Activated CD4-positive, alpha-beta T cell treated with anti-CD3 and anti-CD28 coated beads, Interleukin-2, amount 10 ng/mL, durations not matched to agents 24 days and 14 days (primary cell): ENCODE data around the gene CRLF1. TPM values are rescaled to one million over a fixed set of nuclear protein-coding genes. Genes with fewer than 3 reads are reported as not detected.

Source experiments
- DNase-seq: peaks from one replicate; pipeline ENCODE4 v3.0.0; 2022
- H3K27ac Mint-ChIP-seq: one replicate; pipeline ENCODE4 v1.8.0; 2022; ENCODE audit warnings: mild to moderate bottlenecking, mixed read lengths
- H3K27me3 Mint-ChIP-seq: one replicate; pipeline ENCODE4 v1.8.0; 2022; ENCODE audit warnings: mixed read lengths
- H3K36me3 Mint-ChIP-seq: one replicate; pipeline ENCODE4 v1.8.0; 2022; ENCODE audit warnings: low read depth, mild to moderate bottlenecking, mixed read lengths
- H3K4me1 Mint-ChIP-seq: one replicate; pipeline ENCODE4 v1.8.0; 2021; ENCODE audit warnings: mixed read lengths
- H3K4me3 Mint-ChIP-seq: one replicate; pipeline ENCODE4 v1.8.0; 2022; ENCODE audit warnings: mild to moderate bottlenecking, moderate library complexity, mixed read lengths
- H3K9me3 Mint-ChIP-seq: one replicate; pipeline ENCODE4 v1.8.0; 2021; ENCODE audit warnings: mixed read lengths
- intact Hi-C: fragments of 100-400 bp; cut with micrococcal nuclease; formaldehyde crosslinking; loops from one replicate; pipeline ENCODE4 v1.15.1; 2023
- total RNA-seq: library from RNA; stranded (reverse); gene quantifications from 2 replicates; pipeline ENCODE4 v1.2.3, GENCODE V29; 2022

Gene CRLF1
- total RNA-seq, 1 donor from 2014 or later = not detected

GRCh38 chr19:18588611-18589379 lies 17.8 kb downstream of the CRLF1 start, which contains the start of gene REX1BD:
Gene REX1BD (plus strand): TSS chr19:18588798. CDS start chr19:18588802, 4 bp downstream.
- Mint-ChIP-seq H3K4me3 (peak within 1 kb of the TSS; percentile 86), H3K36me3 (peaks cover 22% of the 10 kb centered on the region), H3K27ac (peak within 1 kb of the TSS; percentile 97), H3K27me3 (no peaks in the 10 kb centered on the region), H3K9me3 (no peaks in the 10 kb centered on the region), H3K4me1 (peaks cover 35% of the 10 kb centered on the region)
- DNase-seq = peak; percentile 97
- intact Hi-C loops = loop anchor here (1.0 to 5.0 kb wide), 6 partner anchors 17 to 259 kb away; partner anchors contain the start of genes CRTC1, ELL, KXD1 and UBA52

GRCh38 chr19:18587962-18588610 lies 18.5 kb downstream of the CRLF1 start:
- no peak for DNase-seq
- Mint-ChIP-seq H3K4me1 (peaks cover 32% of the 10 kb centered on the region), H3K27me3 (no peaks in the 10 kb centered on the region), H3K4me3 (peak overlapping the region; percentile 86), H3K27ac (peak overlapping the region; percentile 97), H3K9me3 (no peaks in the 10 kb centered on the region), H3K36me3 (peaks cover 21% of the 10 kb centered on the region)
- intact Hi-C loops = loop anchor here (5.0 kb wide), 2 partner anchors 94 to 259 kb away; partner anchors contain the start of gene CRTC1

- no peaks in the 10 kb centered on the region for H3K9me3 Mint-ChIP-seq
- peaks cover 32% of the 10 kb centered on the region for H3K4me1 Mint-ChIP-seq
- no peaks in the 10 kb centered on the region for H3K27me3 Mint-ChIP-seq
- no peak for DNase-seq
- H3K36me3 Mint-ChIP-seq = peaks cover 19% of the 10 kb centered on the region
- intact Hi-C loops = loop anchor here (5.0 kb wide), 2 partner anchors 95 to 260 kb away; partner anchors contain the start of gene CRTC1
- peak overlapping the region; percentile 97 for H3K27ac Mint-ChIP-seq
- peak overlapping the region; percentile 86 for H3K4me3 Mint-ChIP-seq
These were observed 19.0 kb downstream of the CRLF1 start for GRCh38 chr19:18587561-18587960.

- DNase-seq = no peak
- no peaks in the 10 kb centered on the region for H3K27me3 Mint-ChIP-seq
- H3K4me1 Mint-ChIP-seq = peaks cover 32% of the 10 kb centered on the region
- peak overlapping the region; percentile 30 for H3K4me3 Mint-ChIP-seq
- peaks cover 14% of the 10 kb centered on the region for H3K36me3 Mint-ChIP-seq
- peak overlapping the region; percentile 76 for H3K27ac Mint-ChIP-seq
- intact Hi-C loops = loop anchor here (5.0 kb wide), 2 partner anchors 96 to 261 kb away; partner anchors contain the start of gene CRTC1
- no peaks in the 10 kb centered on the region for H3K9me3 Mint-ChIP-seq
These were observed 20.3 kb downstream of the CRLF1 start for GRCh38 chr19:18586306-18586705.

GRCh38 chr19:18580311-18580710 lies 26.3 kb downstream of the CRLF1 start:
- no peaks in the 10 kb centered on the region for H3K27me3 Mint-ChIP-seq
- H3K27ac Mint-ChIP-seq = no peak overlapping the region
- intact Hi-C loops = no loop called here
- peaks cover 15% of the 10 kb centered on the region for H3K4me1 Mint-ChIP-seq
- no peak overlapping the region for H3K4me3 Mint-ChIP-seq
- no peak for DNase-seq
- H3K9me3 Mint-ChIP-seq = no peaks in the 10 kb centered on the region
- H3K36me3 Mint-ChIP-seq = peaks cover 28% of the 10 kb centered on the region

- intact Hi-C loops = no loop called here
- H3K27ac Mint-ChIP-seq = no peak overlapping the region
- DNase-seq = no peak
- no peaks in the 10 kb centered on the region for H3K9me3 Mint-ChIP-seq
- H3K4me1 Mint-ChIP-seq = peaks cover 22% of the 10 kb centered on the region
- H3K36me3 Mint-ChIP-seq = peaks cover 53% of the 10 kb centered on the region
- no peak overlapping the region for H3K4me3 Mint-ChIP-seq
- H3K27me3 Mint-ChIP-seq = no peaks in the 10 kb centered on the region
These were observed 29.2 kb downstream of the CRLF1 start for GRCh38 chr19:18577365-18577914.

- H3K4me1 Mint-ChIP-seq = peaks cover 26% of the 10 kb centered on the region
- H3K36me3 Mint-ChIP-seq = peaks cover 62% of the 10 kb centered on the region
- H3K27me3 Mint-ChIP-seq = no peaks in the 10 kb centered on the region
These were observed 30.2 kb downstream of the CRLF1 start for GRCh38 chr19:18576383-18576782.

GRCh38 chr19:18574691-18575291 lies 31.8 kb downstream of the CRLF1 start:
- no peaks in the 10 kb centered on the region for H3K27me3 Mint-ChIP-seq
- H3K9me3 Mint-ChIP-seq = no peaks in the 10 kb centered on the region
- no peak overlapping the region for H3K27ac Mint-ChIP-seq
- H3K36me3 Mint-ChIP-seq = peaks cover 67% of the 10 kb centered on the region
- H3K4me1 Mint-ChIP-seq = peaks cover 29% of the 10 kb centered on the region
- H3K4me3 Mint-ChIP-seq = peak overlapping the region; percentile 10
- DNase-seq = no peak
- intact Hi-C loops = loop anchor here (5.0 kb wide), 1 partner anchor 97 kb away; no protein-coding TSS in a partner anchor

More at GRCh38 chr19:18576383-18576782, 30.2 kb downstream of the CRLF1 start:
- H3K9me3 Mint-ChIP-seq = no peaks in the 10 kb centered on the region
- intact Hi-C loops = no loop called here
- no peak for DNase-seq
- no peak overlapping the region for H3K4me3 Mint-ChIP-seq
- H3K27ac Mint-ChIP-seq = no peak overlapping the region

GRCh38 chr19:18571564-18572344 lies 34.8 kb downstream of the CRLF1 start, which contains the start of gene UBA52:
Gene UBA52 (plus strand): TSS chr19:18571857. CDS start chr19:18573301, 1,444 bp downstream.
- Mint-ChIP-seq H3K4me1 (peaks cover 24% of the 10 kb centered on the region), H3K36me3 (peaks cover 73% of the 10 kb centered on the region), H3K9me3 (no peaks in the 10 kb centered on the region), H3K27ac (peak within 1 kb of the TSS; percentile 95), H3K27me3 (no peaks in the 10 kb centered on the region), H3K4me3 (peak within 1 kb of the TSS; percentile 99)
- intact Hi-C loops = loop anchor here (1.0 to 5.0 kb wide), 6 partner anchors 14 to 348 kb away; partner anchors contain the start of genes COPE, DDX49, ELL and KXD1
- DNase-seq = peak; percentile 100

- H3K36me3 Mint-ChIP-seq = peaks cover 72% of the 10 kb centered on the region
- H3K9me3 Mint-ChIP-seq = no peaks in the 10 kb centered on the region
- no peak for DNase-seq
- intact Hi-C loops = no loop called here
- no peak overlapping the region for H3K27ac Mint-ChIP-seq
- no peaks in the 10 kb centered on the region for H3K27me3 Mint-ChIP-seq
- peaks cover 16% of the 10 kb centered on the region for H3K4me1 Mint-ChIP-seq
- H3K4me3 Mint-ChIP-seq = no peak overlapping the region
These were observed 38.2 kb downstream of the CRLF1 start for GRCh38 chr19:18568367-18568766.

GRCh38 chr19:18566953-18567352 lies 39.6 kb downstream of the CRLF1 start:
- peaks cover 65% of the 10 kb centered on the region for H3K36me3 Mint-ChIP-seq
- H3K27ac Mint-ChIP-seq = no peak overlapping the region
- H3K9me3 Mint-ChIP-seq = no peaks in the 10 kb centered on the region
- peaks cover 6% of the 10 kb centered on the region for H3K4me1 Mint-ChIP-seq
- intact Hi-C loops = no loop called here
- DNase-seq = no peak
- H3K27me3 Mint-ChIP-seq = no peaks in the 10 kb centered on the region
- no peak overlapping the region for H3K4me3 Mint-ChIP-seq

- Mint-ChIP-seq H3K4me1 (peaks cover 18% of the 10 kb centered on the region), H3K36me3 (peaks cover 47% of the 10 kb centered on the region), H3K9me3 (no peaks in the 10 kb centered on the region), H3K27me3 (no peaks in the 10 kb centered on the region), H3K27ac (no peak overlapping the region), H3K4me3 (no peak overlapping the region)
- DNase-seq = no peak
- intact Hi-C loops = no loop called here
These were observed 44.5 kb downstream of the CRLF1 start for GRCh38 chr19:18562086-18562485.

GRCh38 chr19:18559685-18560084 lies 46.9 kb downstream of the CRLF1 start:
- H3K27ac Mint-ChIP-seq = peak overlapping the region; percentile 93
- H3K9me3 Mint-ChIP-seq = no peaks in the 10 kb centered on the region
- no peak for DNase-seq
- H3K36me3 Mint-ChIP-seq = peaks cover 28% of the 10 kb centered on the region
- intact Hi-C loops = loop anchor here (5.0 kb wide), 1 partner anchor 358 kb away; the partner anchor contains the start of genes COPE and DDX49
- H3K27me3 Mint-ChIP-seq = no peaks in the 10 kb centered on the region
- peaks cover 18% of the 10 kb centered on the region for H3K4me1 Mint-ChIP-seq
- peak overlapping the region; percentile 97 for H3K4me3 Mint-ChIP-seq
